ENCODE measurements around the gene ADPRS.

The ADPRS gene

DNA sequence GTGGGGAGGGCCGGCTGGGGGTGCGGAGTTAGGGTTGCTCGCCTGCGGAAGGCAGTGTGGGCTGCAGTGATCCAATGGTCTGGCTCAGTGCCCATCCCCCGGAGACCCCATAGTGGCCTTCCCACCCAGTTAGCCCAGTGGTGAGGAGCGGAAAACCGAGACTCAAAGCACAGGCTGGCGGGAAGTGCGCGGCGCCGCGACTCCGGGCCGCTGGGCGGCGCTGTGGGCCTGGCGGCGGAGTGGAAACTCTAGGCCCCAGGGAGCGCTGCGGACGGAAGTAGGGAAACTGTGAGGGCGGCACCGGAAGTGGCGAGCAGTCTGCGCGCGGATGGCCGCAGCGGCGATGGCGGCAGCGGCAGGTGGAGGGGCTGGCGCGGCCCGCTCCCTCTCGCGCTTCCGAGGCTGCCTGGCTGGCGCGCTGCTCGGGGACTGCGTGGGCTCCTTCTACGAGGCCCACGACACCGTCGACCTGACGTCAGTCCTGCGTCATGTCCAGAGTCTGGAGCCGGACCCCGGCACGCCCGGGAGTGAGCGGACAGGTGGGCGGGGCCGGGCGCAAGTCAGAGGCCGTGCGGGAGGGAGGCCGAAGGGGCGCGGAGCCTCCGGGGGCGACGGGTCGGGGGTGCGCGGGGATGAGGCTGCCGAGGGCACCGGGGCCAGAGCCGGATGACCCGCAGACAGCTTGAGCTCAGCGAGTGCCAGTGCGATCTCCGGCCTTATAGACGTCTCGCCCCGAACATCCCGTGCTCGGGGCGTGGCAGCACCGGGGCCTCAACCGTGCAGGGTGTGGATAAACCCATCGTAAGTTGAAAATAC, at the start of gene ADPRS (continued):
- TF ChIP-seq, protein P1, sequence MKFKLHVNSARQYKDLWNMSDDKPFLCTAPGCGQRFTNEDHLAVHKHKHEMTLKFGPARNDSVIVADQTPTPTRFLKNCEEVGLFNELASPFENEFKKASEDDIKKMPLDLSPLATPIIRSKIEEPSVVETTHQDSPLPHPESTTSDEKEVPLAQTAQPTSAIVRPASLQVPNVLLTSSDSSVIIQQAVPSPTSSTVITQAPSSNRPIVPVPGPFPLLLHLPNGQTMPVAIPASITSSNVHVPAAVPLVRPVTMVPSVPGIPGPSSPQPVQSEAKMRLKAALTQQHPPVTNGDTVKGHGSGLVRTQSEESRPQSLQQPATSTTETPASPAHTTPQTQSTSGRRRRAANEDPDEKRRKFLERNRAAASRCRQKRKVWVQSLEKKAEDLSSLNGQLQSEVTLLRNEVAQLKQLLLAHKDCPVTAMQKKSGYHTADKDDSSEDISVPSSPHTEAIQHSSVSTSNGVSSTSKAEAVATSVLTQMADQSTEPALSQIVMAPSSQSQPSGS (tag by site-specific recombination; IDR thresholded peaks at IDR 0.05; ENCODE audit: low read depth) = no peak
- TF ChIP-seq ZFHX2 (tag by site-specific recombination; conservative IDR thresholded peaks at IDR 0.05) (peak; percentile 93), KLF10 (tag by site-specific recombination; IDR thresholded peaks at IDR 0.05) (peak; percentile 90), BCL11A (tag by site-specific recombination; IDR thresholded peaks at IDR 0.05; ENCODE audit: low read depth) (0 out of 2 replicates have a peak, but pooled peaks have one; percentile 40), ZNF558 (tag by site-specific recombination; IDR thresholded peaks at IDR 0.05) (no peak), ZNF664 (tag by site-specific recombination; IDR thresholded peaks at IDR 0.05) (peak; percentile 6; the same call in 1 of the 2 replicates), SCRT1 (tag by site-specific recombination; IDR thresholded peaks at IDR 0.05; ENCODE audit: borderline replicate concordance) (peak; percentile 83; the same call in 1 of the 2 replicates), ZNF324 (tag by site-specific recombination; IDR thresholded peaks at IDR 0.05) (peak; percentile 96), GFI1B (tag by site-specific recombination; IDR thresholded peaks at IDR 0.05) (no peak), SALL2 (tag by site-specific recombination; IDR thresholded peaks at IDR 0.05; ENCODE audit: borderline replicate concordance) (no peak; the same call in 1 of the 2 replicates), ZNF600 (tag by site-specific recombination; IDR thresholded peaks at IDR 0.05) (peak; percentile 50; the same call in 1 of the 2 replicates), ZBTB21 (tag by site-specific recombination; IDR thresholded peaks at IDR 0.05) (peak; percentile 60; the same call in 1 of the 2 replicates), ZNF660 (tag by site-specific recombination; IDR thresholded peaks at IDR 0.05) (peak; percentile 96)
- TF ChIP-seq, protein P2, sequence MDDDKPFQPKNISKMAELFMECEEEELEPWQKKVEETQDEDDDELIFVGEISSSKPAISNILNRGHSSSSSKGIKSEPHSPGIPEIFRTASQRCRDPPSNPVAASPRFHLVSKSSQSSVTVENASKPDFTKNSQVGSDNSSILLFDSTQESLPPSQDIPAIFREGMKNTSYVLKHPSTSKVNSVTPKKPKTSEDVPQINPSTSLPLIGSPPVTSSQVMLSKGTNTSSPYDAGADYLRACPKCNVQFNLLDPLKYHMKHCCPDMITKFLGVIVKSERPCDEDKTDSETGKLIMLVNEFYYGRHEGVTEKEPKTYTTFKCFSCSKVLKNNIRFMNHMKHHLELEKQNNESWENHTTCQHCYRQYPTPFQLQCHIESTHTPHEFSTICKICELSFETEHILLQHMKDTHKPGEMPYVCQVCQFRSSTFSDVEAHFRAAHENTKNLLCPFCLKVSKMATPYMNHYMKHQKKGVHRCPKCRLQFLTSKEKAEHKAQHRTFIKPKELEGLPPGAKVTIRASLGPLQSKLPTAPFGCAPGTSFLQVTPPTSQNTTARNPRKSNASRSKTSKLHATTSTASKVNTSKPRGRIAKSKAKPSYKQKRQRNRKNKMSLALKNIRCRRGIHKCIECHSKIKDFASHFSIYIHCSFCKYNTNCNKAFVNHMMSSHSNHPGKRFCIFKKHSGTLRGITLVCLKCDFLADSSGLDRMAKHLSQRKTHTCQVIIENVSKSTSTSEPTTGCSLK (tag by site-specific recombination; IDR thresholded peaks at IDR 0.05) = no peak
- TF ChIP-seq, protein P3, sequence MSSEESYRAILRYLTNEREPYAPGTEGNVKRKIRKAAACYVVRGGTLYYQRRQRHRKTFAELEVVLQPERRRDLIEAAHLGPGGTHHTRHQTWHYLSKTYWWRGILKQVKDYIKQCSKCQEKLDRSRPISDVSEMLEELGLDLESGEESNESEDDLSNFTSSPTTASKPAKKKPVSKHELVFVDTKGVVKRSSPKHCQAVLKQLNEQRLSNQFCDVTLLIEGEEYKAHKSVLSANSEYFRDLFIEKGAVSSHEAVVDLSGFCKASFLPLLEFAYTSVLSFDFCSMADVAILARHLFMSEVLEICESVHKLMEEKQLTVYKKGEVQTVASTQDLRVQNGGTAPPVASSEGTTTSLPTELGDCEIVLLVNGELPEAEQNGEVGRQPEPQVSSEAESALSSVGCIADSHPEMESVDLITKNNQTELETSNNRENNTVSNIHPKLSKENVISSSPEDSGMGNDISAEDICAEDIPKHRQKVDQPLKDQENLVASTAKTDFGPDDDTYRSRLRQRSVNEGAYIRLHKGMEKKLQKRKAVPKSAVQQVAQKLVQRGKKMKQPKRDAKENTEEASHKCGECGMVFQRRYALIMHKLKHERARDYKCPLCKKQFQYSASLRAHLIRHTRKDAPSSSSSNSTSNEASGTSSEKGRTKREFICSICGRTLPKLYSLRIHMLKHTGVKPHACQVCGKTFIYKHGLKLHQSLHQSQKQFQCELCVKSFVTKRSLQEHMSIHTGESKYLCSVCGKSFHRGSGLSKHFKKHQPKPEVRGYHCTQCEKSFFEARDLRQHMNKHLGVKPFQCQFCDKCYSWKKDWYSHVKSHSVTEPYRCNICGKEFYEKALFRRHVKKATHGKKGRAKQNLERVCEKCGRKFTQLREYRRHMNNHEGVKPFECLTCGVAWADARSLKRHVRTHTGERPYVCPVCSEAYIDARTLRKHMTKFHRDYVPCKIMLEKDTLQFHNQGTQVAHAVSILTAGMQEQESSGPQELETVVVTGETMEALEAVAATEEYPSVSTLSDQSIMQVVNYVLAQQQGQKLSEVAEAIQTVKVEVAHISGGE (tag by site-specific recombination; conservative IDR thresholded peaks at IDR 0.05; ENCODE audit: low read depth) = peak; percentile 98
- TF ChIP-seq, protein P4, sequence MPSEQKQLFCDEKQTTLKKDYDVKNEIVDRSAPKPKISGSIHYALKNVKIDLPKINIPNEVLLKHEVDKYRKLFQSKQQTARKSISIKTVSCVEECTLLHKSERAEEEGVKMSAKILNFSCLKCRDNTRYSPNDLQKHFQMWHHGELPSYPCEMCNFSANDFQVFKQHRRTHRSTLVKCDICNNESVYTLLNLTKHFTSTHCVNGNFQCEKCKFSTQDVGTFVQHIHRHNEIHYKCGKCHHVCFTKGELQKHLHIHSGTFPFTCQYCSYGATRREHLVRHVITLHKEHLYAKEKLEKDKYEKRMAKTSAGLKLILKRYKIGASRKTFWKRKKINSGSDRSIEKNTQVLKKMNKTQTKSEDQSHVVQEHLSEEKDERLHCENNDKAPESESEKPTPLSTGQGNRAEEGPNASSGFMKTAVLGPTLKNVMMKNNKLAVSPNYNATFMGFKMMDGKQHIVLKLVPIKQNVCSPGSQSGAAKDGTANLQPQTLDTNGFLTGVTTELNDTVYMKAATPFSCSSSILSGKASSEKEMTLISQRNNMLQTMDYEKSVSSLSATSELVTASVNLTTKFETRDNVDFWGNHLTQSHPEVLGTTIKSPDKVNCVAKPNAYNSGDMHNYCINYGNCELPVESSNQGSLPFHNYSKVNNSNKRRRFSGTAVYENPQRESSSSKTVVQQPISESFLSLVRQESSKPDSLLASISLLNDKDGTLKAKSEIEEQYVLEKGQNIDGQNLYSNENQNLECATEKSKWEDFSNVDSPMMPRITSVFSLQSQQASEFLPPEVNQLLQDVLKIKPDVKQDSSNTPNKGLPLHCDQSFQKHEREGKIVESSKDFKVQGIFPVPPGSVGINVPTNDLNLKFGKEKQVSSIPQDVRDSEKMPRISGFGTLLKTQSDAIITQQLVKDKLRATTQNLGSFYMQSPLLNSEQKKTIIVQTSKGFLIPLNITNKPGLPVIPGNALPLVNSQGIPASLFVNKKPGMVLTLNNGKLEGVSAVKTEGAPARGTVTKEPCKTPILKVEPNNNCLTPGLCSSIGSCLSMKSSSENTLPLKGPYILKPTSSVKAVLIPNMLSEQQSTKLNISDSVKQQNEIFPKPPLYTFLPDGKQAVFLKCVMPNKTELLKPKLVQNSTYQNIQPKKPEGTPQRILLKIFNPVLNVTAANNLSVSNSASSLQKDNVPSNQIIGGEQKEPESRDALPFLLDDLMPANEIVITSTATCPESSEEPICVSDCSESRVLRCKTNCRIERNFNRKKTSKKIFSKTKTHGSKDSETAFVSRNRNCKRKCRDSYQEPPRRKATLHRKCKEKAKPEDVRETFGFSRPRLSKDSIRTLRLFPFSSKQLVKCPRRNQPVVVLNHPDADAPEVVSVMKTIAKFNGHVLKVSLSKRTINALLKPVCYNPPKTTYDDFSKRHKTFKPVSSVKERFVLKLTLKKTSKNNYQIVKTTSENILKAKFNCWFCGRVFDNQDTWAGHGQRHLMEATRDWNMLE (tag by site-specific recombination; conservative IDR thresholded peaks at IDR 0.05; ENCODE audit: low read depth) = peak; percentile 89
- TF ChIP-seq, protein P5, sequence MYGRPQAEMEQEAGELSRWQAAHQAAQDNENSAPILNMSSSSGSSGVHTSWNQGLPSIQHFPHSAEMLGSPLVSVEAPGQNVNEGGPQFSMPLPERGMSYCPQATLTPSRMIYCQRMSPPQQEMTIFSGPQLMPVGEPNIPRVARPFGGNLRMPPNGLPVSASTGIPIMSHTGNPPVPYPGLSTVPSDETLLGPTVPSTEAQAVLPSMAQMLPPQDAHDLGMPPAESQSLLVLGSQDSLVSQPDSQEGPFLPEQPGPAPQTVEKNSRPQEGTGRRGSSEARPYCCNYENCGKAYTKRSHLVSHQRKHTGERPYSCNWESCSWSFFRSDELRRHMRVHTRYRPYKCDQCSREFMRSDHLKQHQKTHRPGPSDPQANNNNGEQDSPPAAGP (tag by site-specific recombination; IDR thresholded peaks at IDR 0.05) = peak; percentile 92
- TF ChIP-seq, protein P6, sequence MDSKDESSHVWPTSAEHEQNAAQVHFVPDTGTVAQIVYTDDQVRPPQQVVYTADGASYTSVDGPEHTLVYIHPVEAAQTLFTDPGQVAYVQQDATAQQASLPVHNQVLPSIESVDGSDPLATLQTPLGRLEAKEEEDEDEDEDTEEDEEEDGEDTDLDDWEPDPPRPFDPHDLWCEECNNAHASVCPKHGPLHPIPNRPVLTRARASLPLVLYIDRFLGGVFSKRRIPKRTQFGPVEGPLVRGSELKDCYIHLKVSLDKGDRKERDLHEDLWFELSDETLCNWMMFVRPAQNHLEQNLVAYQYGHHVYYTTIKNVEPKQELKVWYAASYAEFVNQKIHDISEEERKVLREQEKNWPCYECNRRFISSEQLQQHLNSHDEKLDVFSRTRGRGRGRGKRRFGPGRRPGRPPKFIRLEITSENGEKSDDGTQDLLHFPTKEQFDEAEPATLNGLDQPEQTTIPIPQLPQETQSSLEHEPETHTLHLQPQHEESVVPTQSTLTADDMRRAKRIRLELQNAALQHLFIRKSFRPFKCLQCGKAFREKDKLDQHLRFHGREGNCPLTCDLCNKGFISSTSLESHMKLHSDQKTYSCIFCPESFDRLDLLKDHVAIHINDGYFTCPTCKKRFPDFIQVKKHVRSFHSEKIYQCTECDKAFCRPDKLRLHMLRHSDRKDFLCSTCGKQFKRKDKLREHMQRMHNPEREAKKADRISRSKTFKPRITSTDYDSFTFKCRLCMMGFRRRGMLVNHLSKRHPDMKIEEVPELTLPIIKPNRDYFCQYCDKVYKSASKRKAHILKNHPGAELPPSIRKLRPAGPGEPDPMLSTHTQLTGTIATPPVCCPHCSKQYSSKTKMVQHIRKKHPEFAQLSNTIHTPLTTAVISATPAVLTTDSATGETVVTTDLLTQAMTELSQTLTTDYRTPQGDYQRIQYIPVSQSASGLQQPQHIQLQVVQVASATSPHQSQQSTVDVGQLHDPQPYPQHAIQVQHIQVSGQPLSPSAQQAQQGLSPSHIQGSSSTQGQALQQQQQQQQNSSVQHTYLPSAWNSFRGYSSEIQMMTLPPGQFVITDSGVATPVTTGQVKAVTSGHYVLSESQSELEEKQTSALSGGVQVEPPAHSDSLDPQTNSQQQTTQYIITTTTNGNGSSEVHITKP (tag by site-specific recombination; IDR thresholded peaks at IDR 0.05) = peak; percentile 45

Measured in HEK293 (cell line).